ENCODE results near the gene FYTTD1.

GRCh38 chr3:197736010-197736490, 13.6 kb upstream of the FYTTD1 start:
- TF ChIP-seq CTCF (conservative IDR thresholded peaks at IDR 0.05) (no peak), ZFX (IDR thresholded peaks at IDR 0.05) (no peak)

Measured in C4-2B (cell line).